Mononuclear cell (primary cell): Measurements from ENCODE around the gene DUSP9. TPM values are rescaled to one million over a fixed set of nuclear protein-coding genes. Genes with fewer than 3 reads are reported as not detected.
"Not testable (repeated sequence)": the region's sequence is repeated elsewhere in the genome, so short reads cannot be mapped to it uniquely, and the experiment has no call there.

ENCODE experiments used
- H3K27me3 ChIP-seq: 2 replicates; pipeline ENCODE4 v1.6.0; 2011; ENCODE audit warnings: low read length, control low read depth; ENCODE audit not compliant: insufficient read depth
- H3K4me1 ChIP-seq: 2 replicates; pipeline ENCODE4 v1.5.1; 2011; ENCODE audit warnings: mild to moderate bottlenecking, low read length, control low read depth; ENCODE audit not compliant: insufficient read depth
- H3K4me3 ChIP-seq: 2 replicates; pipeline ENCODE4 v1.5.1; 2011; ENCODE audit warnings: mild to moderate bottlenecking, low read length, moderate library complexity
- H3K9me3 ChIP-seq: 2 replicates; pipeline ENCODE4 v1.5.1; 2011; ENCODE audit warnings: low read depth, mild to moderate bottlenecking, control low read depth, low read length
- total RNA-seq: library from RNA; depleted of rRNA; stranded (reverse); fragments of >200 nt; gene quantifications from one replicate; pipeline ENCODE4 v1.2.3, GENCODE V29; 2012

DUSP9 gene, protein sequence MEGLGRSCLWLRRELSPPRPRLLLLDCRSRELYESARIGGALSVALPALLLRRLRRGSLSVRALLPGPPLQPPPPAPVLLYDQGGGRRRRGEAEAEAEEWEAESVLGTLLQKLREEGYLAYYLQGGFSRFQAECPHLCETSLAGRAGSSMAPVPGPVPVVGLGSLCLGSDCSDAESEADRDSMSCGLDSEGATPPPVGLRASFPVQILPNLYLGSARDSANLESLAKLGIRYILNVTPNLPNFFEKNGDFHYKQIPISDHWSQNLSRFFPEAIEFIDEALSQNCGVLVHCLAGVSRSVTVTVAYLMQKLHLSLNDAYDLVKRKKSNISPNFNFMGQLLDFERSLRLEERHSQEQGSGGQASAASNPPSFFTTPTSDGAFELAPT
- not detected for total RNA-seq

DNA sequence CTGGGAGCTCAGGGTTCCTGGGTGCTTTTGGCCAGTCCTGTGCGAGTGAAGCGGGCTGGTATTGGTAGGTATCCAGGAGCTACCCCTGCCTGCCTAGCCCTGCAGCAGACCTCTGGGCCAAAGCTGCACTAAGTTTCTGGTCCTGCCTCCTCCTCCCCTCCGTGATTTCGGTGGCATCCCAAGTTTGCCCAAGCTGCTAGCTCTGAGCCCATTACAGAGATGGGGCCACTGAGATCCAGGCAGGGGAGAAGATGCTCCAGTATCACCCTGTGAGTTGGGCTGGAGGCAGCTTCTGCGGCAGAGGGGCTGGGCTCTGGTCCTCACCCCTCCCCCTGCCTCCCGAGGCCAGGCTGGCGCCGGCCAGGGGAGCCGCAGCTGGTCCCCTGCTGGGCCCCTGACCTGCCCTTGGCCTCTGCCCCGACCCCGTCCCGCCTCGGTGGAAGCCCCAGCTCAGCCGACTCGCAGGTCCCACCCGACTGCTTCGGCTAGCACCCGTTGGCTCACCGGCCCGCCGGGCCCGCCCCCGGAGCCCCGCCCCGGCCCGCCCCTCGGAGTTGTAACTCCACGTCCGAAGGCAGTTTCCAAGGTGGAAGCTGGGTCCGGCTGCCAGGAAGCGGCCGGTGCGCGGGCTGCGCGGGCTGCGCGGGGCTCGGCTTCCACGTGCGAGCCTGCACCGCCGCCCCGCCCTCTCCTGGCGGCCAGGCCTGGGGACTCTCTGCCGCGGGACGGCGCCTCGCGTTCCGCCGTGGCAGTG lies at the start of gene DUSP9:
TSS of gene DUSP9 (plus strand) at position 584 of the 754 bp plus-strand sequence. CDS start 751 bp downstream, outside the sequence.
- Histone ChIP-seq H3K4me1 (no peaks in the 10 kb centered on the region), H3K27me3 (peaks cover 14% of the 10 kb centered on the region), H3K9me3 (no peaks in the 10 kb centered on the region), H3K4me3 (no peak within 1 kb of the TSS)

DNA sequence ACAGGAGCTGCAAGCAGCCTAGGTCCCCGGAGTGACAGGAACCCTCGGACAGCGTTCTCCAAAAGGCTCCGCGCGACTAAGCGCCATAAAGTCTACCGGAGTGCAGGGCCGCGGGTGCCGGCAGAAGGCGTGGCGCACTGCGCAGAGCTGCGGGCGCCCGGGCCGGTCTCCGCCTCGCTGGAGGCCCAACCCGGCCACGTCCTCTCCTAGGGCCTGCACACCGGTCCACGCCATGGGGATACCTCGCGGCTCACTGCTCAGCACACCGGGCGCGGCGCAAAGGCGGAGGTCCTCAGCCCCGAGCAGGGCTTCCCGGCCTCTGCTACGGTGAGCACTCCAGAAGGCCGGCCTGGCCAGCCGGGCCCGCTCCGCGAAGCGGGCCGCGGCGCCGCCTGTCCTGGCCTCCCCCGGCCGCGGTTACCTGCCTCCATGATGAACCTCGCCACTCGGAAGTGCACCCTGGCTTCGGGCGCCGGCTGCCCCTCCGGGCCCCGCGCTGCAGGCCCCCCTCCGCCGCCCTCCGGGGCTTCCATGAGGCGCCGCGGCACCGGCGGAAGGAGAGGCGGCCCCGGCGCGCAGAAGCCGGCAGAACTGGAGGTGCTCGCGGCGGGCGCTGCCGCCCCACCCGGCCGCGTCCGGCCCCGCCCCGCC lies 48.3 kb upstream of the DUSP9 start, which contains the start of gene CCNQ:
TSS of gene CCNQ (minus strand) at position 599 of the 651 bp plus-strand sequence. CDS start at position 533, 66 bp downstream.
- Histone ChIP-seq H3K4me3 (peak within 1 kb of the TSS; percentile 63), H3K27me3 (no peaks in the 10 kb centered on the region), H3K9me3 (no peaks in the 10 kb centered on the region), H3K4me1 (peaks cover 31% of the 10 kb centered on the region)

DNA sequence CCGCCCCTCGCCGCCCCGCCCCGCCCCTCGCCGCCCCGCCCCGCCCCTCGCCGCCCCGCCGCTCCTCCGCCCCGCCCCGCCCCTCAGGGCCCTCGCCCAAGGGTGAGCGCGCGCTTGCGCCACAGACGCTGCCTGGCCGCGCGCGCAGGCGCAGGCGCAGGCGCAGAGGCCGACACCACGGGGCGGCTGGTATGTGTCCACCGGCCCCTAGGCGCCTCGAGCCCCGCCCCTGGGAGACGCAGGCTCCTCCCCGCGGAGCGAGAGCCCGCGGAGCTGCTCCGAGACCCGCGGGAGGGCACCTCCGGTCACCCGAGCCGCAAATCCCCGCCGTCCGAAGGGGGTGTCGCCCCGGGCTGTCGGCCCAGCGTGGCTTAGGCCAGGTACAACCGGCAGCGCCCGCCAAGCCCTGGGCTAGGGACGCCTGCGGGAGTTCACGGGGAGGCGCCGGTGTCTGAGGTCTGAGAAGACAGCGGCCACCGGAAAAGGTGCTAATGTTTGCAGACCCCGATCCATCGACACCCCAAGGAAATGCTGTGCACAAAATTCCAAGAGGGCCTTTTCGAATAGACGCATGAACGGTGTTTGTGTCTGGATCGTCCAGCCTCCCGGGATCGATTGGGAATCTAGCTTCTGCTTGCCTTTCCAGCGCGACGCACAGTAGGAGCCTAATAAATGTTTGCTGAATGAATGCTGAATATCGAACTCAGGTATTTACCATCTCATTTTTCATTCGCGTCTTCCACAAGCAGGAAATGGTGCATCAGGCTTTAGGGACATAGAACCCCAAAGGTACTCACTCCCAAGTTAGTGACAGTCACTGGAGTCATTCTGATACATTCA lies 47.6 kb upstream of the DUSP9 start:
- Histone ChIP-seq H3K9me3 (no peaks in the 10 kb centered on the region), H3K27me3 (no peaks in the 10 kb centered on the region), H3K4me1 (peaks cover 31% of the 10 kb centered on the region), H3K4me3 (peak overlapping the region; percentile 63)

DNA sequence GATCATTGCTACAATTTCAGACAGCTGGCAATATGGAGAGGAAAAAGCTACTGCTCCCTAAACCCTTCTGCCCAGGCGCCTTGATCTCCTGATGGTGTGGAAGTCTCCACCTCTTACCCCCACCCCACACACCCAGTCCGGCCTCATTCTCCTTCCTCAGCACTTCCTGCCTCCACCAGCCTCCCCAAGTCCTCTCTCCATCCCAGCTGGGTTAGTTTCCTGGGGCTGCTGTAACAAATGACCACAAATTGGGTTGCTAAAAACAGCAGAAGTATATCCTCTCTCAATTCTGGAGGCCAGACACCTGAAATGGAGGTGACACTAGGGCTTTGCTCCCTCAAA lies 47.0 kb upstream of the DUSP9 start:
- no peaks in the 10 kb centered on the region for H3K9me3 ChIP-seq
- no peaks in the 10 kb centered on the region for H3K27me3 ChIP-seq
- peaks cover 31% of the 10 kb centered on the region for H3K4me1 ChIP-seq
- H3K4me3 ChIP-seq = peak overlapping the region; percentile 63

DNA sequence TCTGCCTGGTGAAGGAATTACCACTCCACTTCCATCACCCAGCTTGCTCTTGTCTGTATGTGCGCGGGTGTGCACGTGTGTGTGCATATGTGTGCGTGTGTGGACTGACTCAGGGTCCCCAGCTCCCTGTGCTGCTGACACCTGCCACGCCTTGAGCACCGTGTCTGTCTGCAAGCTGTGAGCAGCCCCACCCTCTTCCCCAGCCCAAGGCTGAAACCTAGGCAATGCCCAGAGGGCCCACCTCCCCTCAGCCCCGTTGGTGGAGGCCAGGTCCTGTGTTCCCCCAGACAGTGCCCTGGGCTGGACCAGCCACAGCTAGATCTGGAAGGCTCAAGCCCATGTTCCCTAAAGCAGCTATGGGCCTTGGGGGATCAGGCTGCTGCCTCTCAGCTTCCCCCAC lies 46.1 kb upstream of the DUSP9 start:
- Histone ChIP-seq H3K9me3 (no peaks in the 10 kb centered on the region), H3K27me3 (no peaks in the 10 kb centered on the region), H3K4me1 (peaks cover 31% of the 10 kb centered on the region), H3K4me3 (no peak overlapping the region)

DNA sequence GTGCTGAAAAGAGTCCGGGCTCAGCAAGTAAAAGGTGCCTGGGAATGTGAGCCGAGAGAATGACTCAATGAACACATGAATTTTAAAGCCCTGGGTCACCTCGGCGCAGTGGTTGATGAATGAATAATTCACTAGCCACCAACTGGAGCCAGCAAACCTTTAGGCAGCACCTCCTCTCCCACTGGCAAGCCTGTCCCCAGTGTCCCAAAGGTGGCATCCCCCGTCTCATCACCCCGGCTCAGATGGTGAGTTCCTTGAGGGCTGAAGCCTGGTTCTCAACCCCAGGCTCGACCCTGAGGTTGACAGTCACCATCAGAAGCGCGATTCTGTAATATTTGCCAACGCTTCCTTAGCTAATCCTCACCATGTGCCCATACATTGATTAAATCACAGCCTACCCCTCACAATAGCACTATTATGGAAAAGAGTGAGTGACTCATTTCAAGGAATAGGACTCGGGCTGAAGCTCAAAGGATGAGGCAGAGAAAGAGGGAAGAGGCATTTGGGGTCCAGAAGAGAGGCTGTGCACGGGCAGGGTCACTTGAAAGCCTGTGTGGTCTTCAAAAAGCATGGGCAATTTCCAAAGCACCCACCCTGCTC lies 45.4 kb upstream of the DUSP9 start:
- Histone ChIP-seq H3K4me3 (no peak overlapping the region), H3K9me3 (no peaks in the 10 kb centered on the region), H3K4me1 (peaks cover 28% of the 10 kb centered on the region), H3K27me3 (no peaks in the 10 kb centered on the region)

DNA sequence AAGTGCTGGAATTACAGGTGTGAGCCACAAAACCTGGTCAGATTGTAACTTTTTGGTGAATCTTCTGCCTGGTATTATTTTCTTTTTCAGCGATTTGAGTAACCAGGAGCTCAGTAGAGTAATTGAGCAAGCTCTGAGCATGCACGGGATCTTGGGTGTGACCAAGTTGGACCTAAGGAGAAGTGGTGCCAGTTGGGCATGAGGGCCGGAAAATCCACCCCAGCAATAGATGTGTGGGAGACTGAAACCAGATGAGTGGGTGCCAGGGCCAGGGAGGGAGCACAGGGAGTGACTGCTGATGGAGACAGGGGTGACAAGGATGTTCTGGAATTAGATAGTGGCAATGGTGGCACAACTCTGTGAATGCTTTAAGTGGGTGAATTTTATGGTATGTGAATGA lies 44.4 kb upstream of the DUSP9 start:
- no peaks in the 10 kb centered on the region for H3K27me3 ChIP-seq
- H3K4me3 ChIP-seq = no peak overlapping the region
- peaks cover 19% of the 10 kb centered on the region for H3K4me1 ChIP-seq
- no peaks in the 10 kb centered on the region for H3K9me3 ChIP-seq

DNA sequence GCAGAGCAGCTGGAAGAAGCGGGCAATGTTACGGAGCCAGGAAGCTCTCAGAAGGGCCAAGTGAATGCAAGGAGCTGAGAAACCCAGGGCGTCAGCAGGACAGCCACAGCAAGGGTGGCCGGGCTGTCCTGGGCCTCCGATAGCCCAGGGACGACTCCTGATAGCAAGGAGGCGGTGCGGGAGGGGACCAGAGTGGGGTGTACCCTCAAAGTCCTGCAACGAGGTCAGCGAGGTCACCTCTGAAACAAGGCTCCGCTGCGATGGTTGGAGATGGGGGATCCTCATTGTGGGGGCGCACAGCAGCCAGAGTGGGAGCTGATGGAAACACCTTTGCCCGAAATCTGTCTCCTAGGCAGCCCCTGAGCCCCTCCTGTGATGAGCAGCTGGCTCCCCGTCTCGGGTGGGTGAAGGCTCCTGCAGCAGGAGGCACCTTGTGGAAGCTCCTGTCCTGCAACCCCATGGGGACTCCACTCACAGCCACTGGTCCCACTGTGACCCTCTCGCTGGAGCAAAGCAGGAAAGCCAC lies 43.8 kb upstream of the DUSP9 start:
- Histone ChIP-seq H3K4me3 (no peak overlapping the region), H3K4me1 (peaks cover 13% of the 10 kb centered on the region), H3K27me3 (no peaks in the 10 kb centered on the region), H3K9me3 (no peaks in the 10 kb centered on the region)

DNA sequence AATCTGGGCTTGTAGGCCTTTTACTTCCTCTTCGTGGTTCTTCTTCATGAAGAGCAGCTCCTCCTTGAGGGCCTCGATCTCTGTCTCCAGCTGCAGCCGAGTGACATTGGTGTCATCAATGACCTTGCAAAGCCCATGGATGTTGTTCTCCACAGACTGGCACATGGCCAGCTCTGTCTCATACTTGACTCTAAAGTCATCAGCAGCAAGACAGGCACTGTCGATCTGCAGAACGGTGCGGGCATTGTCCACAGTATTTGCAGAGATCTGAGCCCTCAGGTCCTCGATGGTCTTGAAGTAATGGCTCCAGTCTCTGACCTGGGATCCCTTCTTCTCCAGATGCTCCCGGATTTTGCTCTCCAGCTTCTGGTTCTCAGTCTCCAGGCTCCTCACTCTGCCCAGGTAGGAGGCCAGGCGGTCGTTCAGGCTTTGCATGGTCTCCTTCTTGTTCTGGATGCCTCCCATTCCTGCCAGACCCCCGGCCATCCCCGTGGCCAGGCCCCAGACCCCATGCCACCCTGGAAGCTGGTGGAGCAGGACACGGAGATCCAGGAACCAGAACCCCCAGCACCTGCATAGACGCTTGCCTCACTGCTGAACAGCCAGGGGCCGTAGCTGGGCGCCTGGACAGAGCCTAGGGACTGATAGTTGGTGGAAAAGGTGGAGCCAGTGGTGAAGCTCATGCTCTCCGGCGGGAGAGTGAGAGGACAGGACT lies 42.2 kb upstream of the DUSP9 start:
- H3K4me3 ChIP-seq, H3K9me3 ChIP-seq, H3K27me3 ChIP-seq: not testable (repeated sequence)

DNA sequence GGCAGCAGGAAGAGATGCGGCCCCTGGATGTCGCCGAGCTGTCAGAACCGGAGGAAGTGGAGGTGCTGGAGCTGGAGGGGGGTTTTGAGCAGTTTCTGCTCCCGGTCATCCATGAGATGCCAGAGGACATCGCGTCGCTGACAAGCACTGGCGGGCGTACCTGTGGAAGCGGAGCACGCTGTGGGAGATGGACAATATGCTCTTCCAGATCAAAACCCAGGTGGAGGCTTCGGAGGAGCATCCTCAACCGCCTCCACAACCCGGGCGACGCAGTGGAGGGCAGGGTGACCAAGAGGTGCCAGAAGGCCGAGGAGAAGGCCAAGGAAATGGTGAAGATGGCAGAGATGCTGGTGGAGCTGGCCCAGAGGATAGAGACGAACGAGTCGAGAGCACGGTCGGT lies 40.5 kb upstream of the DUSP9 start:
- no peak overlapping the region for H3K4me3 ChIP-seq
- H3K9me3 ChIP-seq = no peaks in the 10 kb centered on the region
- H3K4me1 ChIP-seq = peaks cover 6% of the 10 kb centered on the region
- H3K27me3 ChIP-seq = no peaks in the 10 kb centered on the region

More for the DNA sequence above, 42.2 kb upstream of the DUSP9 start:
- not testable (repeated sequence) for H3K4me1 ChIP-seq

DNA sequence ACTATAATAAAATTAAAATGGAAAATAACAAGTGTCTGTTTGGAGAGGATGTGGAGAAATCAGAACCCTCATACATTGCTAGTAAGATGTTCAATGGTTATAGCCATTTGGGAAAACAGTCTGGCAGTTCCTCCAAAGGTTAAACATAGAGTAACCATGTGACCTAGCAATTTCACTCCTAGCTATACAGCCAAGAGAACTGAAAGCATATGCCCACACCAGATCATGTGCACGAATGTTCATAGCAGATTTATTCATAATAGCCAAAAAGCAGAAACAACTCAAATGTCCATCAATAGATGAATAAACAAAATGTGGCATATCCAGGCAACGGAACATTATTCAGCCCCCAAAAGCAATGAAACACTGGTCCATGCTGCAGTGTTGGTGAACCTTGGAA lies 38.6 kb upstream of the DUSP9 start:
- Histone ChIP-seq H3K4me3 (no peak overlapping the region), H3K4me1 (peaks cover 6% of the 10 kb centered on the region), H3K27me3 (no peaks in the 10 kb centered on the region), H3K9me3 (no peaks in the 10 kb centered on the region)

DNA sequence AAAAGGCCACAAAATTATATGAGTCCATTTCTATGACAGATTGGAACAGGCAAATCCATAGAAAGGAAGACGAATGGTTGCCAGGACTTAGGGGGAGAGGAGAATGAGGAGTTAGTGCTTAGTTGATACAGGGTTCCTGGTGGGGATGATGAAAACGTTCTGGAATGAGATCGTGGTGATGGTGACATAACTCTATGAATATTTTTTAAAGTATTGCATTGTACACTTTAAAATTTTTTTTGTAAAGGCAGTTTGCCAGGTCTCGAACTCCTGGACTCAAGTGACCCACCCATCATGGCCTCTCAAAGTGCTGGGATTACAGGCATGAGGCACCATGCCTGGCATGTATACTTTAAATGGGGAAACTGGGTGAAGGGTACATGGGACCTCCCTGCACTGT lies 38.2 kb upstream of the DUSP9 start:
- Histone ChIP-seq H3K4me1 (peaks cover 6% of the 10 kb centered on the region), H3K27me3 (no peaks in the 10 kb centered on the region), H3K4me3 (no peak overlapping the region), H3K9me3 (no peaks in the 10 kb centered on the region)

DNA sequence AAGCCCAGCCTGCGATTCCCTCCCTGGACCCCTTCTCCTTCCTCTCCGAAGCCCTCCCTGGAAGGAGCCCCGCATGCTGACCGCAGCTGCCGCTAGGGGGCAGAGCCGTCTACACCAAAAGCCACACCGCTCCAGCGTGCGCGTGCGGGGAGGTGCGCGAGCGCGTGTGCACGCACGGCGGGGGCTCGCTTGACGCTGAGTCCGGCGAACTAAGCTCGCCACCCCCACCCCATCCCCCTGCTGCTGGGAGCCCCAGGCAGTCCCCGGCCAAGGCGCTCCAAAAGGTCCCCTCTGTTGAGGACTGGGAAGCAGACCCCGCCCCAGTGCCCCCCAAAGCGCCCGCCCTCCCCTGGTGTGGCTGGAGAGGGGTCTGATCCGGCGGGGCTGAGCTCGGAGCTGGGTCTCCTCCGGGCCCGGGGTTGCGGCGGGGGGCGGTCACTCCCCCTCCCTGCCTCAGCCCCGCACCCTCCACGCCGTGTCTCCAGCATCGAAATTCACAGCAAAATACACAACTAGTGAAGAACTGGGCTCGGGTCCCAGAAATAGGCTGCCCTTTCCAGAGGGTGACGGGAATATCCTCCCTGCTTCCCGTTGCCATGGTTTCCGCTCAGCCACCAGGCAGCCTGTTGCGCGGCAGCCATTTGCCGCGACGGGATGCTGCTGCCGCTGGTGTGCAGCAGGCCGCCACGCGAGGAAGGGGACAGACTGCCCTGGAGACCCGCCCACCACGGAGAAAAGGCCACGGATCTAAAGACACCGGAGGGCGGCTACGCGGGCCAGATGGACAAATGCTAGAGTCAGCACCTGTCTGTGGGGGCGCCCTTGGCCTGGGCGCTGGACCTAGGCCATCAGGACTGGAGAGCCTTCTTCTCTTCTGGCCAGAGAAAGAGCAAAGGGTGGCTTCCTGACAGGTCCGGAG lies 36.8 kb upstream of the DUSP9 start:
- peaks cover 6% of the 10 kb centered on the region for H3K4me1 ChIP-seq
- H3K9me3 ChIP-seq = no peaks in the 10 kb centered on the region
- no peaks in the 10 kb centered on the region for H3K27me3 ChIP-seq
- H3K4me3 ChIP-seq = peak overlapping the region; percentile 20
